HG03432 (cell line): ENCODE measurements around the gene SYT13.

Source experiments
- ATAC-seq: cut with Tn5 transposase; IDR thresholded peaks from one replicate; pipeline ENCODE4 v1.9.1; 2021; ENCODE audit warnings: mild to moderate bottlenecking, moderate library complexity; ENCODE audit not compliant: unreplicated experiment

SYT13 gene

GRCh38 chr11:45275828-45276227 lies 10.3 kb downstream of the SYT13 start:
- no peak for ATAC-seq

GRCh38 chr11:45274206-45274605 lies 11.9 kb downstream of the SYT13 start:
- no peak for ATAC-seq

- ATAC-seq: no peak
Measured at GRCh38 chr11:45273509-45273908, 12.6 kb downstream of the SYT13 start.

- ATAC-seq: peak; percentile 64
Measured at GRCh38 chr11:45272701-45273100, 13.4 kb downstream of the SYT13 start.

- ATAC-seq: no peak
Measured at GRCh38 chr11:45270946-45271716, 15.0 kb downstream of the SYT13 start.

GRCh38 chr11:45269678-45270077 lies 16.5 kb downstream of the SYT13 start:
- ATAC-seq: no peak

- ATAC-seq: no peak
Measured at GRCh38 chr11:45267652-45268299, 18.4 kb downstream of the SYT13 start.

GRCh38 chr11:45267052-45267451 lies 19.1 kb downstream of the SYT13 start:
- ATAC-seq: no peak

- ATAC-seq: no peak
Measured at GRCh38 chr11:45266676-45267020, 19.5 kb downstream of the SYT13 start.

- no peak for ATAC-seq
Measured at GRCh38 chr11:45265969-45266675, 20.0 kb downstream of the SYT13 start.

- ATAC-seq: no peak
Measured at GRCh38 chr11:45264839-45265515, 21.2 kb downstream of the SYT13 start.

- no peak for ATAC-seq
Measured at GRCh38 chr11:45263773-45264172, 22.4 kb downstream of the SYT13 start.

GRCh38 chr11:45262900-45263299 lies 23.2 kb downstream of the SYT13 start:
- no peak for ATAC-seq

- no peak for ATAC-seq
Measured at GRCh38 chr11:45260071-45260470, 26.1 kb downstream of the SYT13 start.

GRCh38 chr11:45259592-45259991 lies 26.5 kb downstream of the SYT13 start:
- ATAC-seq: no peak

- no peak for ATAC-seq
Measured at GRCh38 chr11:45258982-45259530, 27.1 kb downstream of the SYT13 start.

- no peak for ATAC-seq
Measured at GRCh38 chr11:45254070-45254469, 32.1 kb downstream of the SYT13 start.

GRCh38 chr11:45253640-45254039 lies 32.5 kb downstream of the SYT13 start:
- no peak for ATAC-seq

GRCh38 chr11:45252877-45253276 lies 33.3 kb downstream of the SYT13 start:
- ATAC-seq: no peak

- ATAC-seq: no peak
Measured at GRCh38 chr11:45252134-45252856, 33.8 kb downstream of the SYT13 start.
